Renal cortical epithelial cell (primary cell): ENCODE data around the gene GLCCI1. TPM values are rescaled to one million over a fixed set of nuclear protein-coding genes. Genes with fewer than 3 reads are reported as not detected.

Experiments
- DNase-seq: peaks from one replicate; pipeline ENCODE4 v3.0.0-alpha.2; 2011; ENCODE audit warnings: low read depth
- total RNA-seq: library from RNA; depleted of rRNA; stranded (reverse); fragments of >200 nt; gene quantifications from 2 replicates; pipeline ENCODE4 v1.2.3, GENCODE V29; 2014

GLCCI1 gene
- 2.8 and 22.3 TPM in 2 replicates for total RNA-seq

DNA sequence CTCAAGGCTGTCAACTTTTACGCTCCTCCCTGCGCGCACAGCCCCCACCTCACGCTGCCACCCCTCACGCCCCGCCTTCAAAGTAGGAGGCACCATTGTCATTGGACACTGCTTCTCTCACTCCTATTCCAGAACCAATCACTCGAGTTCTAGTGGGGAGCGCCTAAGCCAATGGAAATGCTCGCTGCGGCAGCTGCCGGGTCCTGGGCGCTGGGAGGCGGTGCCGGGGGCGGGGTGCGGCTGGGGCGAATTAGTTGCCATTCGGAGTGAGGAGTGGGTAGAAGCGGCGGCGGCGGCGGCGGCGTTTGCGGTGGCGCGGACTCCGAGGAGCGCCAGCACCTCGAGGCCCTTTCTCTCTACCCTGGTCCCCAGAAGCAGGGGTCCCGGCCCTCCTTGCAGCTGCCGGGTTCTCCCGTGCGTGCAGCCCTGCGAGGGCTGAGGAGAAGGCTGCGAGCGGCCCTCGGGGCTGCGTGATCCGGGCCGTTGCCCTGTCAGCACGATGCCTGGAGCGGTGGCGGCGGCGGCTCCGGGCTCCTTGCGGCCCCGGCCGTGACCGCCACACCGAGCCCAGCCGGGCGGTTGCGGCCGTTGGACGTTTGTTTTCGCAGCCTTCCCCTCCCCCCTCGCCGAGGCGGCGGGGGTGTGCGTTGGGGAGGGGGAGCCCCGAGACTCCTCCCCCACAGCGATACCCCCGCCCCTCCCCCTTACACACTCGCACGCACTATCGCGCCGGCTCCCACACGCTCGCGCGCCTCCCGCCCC lies at the start of gene GLCCI1:
GLCCI1 (plus strand) TSS at position 253 of the 762 bp plus-strand sequence. CDS start 555 bp downstream, outside the sequence.
- peak; percentile 93 for DNase-seq

DNA sequence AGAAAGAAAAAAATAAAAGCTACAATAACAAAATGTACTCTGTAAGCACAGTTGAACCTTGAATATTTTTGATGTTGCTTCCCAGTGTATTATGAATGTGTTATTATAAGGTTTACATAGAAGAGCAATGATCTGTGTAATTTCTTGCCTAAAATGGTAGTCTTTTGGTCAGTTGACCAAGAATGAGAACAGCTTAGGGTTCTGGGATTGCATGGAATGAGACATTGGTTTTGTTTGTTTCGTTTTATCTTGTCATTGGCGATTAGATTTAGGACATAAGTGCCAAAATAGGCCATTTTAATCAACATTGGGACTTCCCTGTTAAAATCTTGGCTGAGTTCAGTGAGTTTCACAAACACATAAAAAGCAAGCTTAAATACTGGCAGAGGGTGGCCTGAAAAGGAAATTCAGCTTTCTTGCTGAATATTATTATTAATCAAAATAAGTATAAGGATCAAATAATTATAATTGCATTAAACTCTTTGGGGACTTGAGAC lies 49.1 kb upstream of the GLCCI1 start:
- no peak for DNase-seq

DNA sequence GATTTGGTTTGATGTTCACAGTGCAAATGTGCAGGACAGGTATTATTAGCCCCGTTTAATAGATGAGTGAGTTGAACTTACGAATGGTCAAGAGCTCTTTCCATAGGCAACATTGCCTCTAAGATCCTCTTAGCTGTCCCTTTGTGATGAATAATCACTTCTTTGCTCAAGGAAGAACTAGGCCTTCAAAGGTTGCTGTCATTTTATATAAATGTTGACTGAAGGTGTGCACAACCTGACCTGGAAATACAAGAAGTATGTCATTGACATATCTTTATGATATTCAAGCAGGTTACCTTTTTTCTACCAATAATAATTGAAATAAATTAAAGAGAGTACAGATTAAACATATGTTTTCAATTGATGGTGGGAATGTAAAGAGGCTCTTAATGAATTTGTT lies 48.5 kb upstream of the GLCCI1 start:
- DNase-seq = no peak

DNA sequence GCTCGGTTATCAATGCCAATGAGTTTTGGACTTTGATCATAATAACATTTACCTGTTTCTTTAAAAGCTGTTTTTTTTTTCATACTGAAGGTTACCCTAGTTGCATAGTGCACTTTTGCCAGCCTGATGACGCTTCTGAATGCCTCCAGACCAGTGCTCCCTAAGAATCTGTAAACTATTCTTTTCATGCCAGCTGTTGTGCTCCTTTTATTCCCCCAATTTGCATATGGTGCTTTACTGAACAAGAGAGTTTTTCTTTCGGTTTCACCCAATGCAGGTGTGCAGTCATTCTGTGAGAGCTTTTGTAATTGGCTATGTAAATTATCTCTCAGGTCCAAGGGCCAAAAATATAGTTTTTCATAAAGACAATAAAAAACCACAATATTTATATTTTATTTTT lies 48.1 kb upstream of the GLCCI1 start:
- DNase-seq = peak; percentile 32

DNA sequence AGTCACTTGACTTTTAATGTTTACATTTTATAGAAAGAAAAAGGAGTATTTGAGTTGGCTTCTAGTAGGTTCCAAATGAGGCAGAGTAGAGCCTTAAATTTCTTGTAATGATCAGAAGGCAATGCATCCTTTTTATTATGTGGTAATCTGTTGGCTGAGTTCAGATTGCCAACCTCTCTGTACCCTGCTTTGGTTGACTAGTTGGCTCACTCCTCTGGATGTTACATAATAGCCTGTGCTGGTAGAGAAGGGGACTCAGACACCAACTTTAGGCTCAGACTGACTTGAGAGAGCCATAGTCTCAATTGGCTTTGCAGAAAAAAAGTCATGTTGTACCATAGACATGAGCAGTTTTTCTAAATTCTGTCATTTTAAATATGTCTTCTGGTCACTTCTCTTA lies 46.8 kb upstream of the GLCCI1 start:
- DNase-seq = peak; percentile 23

DNA sequence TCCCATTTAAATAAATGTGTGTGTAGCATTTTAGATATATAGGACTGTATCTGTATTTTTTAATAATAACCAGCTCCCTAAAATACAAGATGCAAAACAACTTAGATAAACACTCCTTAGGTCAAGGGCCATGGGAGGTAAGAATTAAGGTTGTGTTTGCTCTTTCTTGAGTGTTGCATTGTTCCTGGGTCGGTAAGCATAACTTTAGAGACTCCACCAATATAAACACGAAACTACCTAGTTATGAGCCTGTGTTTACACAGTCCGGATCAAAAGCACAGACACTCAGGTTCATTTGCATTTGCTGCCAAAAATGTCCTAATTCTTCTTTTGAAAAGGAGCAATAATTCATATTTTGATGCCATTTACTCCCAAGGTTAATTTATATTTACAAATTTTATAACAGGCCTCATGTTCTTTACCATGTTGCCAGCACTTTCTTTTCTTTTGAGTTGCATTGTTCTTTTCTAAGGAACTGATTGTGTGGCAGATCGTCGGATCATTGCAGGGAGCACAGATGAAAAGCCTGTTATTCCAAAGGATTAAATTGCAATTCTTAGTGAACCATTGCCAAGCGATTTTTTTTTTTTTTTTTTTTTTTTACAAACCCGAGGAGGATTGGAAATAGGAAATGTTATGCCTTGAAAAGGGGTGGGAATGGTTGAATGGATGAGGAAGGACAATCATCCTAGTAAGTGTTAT lies 45.8 kb upstream of the GLCCI1 start:
- no peak for DNase-seq

DNA sequence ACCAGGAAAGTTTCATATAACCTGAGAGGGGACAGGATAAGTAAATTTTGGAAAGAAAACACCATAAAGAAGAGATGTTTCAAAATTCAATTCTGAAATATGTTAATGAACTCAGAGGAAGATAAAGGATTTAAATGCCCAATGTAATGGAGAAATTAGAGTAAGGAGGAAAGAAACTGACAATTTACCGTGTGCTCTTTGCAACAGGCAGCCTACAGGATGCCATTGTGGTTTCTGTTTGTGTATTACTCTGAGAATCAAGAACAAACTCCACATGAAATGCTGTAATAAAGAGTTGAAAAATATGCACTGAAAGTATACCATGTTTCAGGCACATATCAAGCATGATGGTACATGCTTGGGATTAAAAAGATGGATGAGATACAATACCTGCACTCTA lies 44.8 kb upstream of the GLCCI1 start:
- DNase-seq = no peak

DNA sequence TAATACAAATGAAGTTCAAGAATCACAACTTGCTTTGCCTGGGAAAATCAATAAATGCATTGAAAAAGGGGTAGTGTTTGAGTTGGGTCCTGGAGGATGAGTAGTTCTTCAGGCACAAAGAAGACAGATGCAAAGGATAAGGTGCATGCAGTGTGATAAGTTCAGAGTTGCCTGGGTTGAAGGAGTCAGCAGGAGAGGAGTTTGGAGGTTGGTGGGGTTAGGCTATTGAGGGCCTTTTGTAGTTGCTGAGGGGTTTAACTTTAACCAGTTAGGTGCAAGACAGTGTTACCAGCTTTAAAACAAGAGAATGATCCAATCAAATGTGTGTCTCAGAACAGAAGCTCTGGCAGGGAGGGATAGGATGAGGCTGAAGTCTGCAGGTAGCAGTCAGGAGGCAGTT lies 44.3 kb upstream of the GLCCI1 start:
- DNase-seq = no peak

DNA sequence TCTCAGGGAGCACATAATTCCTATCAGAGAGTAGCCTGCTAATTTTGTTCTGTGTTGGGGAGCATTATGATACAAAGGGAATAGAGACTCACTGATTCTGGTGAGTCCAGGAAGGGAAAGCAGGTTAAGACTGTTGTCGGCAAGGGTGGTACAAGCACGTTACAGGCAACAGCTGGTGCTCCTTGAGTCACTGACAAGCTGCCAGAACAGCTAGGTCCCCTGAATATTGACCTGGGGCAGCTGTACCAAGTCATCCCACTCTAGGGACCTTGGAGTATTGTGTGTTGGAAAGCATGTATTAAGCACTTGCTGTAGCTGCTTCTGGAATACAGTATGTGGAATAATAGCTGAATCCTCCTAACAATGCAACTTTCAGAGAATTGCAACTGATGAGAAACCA lies 37.0 kb upstream of the GLCCI1 start:
- DNase-seq = no peak

DNA sequence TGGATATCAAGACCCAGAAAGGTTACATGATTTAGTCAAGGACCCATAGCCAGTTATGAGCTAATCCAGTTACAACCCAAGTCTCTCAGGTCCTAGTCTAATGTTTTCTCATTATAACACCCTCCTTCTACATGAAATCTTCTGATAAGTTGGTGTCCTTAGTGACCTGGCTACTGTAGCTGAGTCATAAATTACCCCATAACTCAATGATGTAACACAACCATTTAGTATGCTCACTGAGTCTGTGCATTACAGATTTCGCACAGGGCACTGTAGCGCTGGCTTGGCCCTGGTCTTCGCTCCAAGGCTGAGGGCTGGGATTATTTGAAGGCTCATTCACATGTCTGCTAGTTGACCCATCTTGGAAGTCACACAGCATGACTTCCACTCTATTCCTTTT lies 36.0 kb upstream of the GLCCI1 start:
- DNase-seq = no peak

DNA sequence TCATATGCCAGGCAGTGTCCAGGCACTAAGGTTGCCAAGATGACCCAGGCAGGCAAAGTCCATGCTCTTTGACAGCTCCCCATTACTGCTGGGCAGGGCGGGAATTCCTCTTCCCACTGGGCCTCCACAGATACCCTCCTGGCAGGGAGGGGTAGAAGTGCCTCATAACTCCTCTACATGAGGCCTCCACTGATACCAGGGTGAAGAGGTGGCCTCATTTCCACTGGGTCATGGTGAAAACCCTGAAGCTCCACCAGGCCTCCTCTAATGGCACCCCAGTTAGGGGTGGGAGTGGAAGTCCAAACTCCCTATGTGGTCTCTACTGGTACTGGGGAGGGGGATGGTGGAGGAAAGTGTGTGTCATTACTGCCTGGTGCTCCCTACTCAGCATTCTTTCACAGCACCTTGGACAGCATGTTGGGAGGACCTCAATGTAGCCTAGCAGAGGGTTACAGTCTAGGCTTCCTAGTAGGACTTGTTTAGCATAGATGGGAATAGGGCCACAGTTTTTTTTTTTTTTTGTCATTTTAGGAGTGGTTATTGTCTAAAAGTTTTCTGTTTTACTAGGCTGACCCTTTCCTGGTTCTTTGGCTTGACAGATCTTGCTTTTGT lies 34.6 kb upstream of the GLCCI1 start:
- DNase-seq = no peak

DNA sequence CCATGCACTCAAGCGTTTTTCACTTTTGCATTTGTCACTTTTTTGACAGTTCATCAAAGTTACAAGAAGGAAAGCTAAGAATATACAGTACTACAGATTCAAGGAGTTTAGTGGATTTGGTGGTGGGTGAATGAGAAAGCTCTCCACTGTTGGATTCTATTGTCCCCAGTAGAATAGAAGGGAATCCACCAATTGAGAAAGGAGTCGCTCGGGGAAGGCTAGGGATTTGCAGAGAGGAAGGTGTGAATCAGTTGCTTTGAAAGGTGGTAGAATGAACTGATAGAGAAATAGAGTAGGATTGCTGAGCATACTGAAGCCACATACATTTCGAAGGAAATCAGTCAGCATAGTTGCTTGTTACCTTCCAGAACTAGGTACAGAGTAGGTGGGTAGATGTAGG lies 33.7 kb upstream of the GLCCI1 start:
- no peak for DNase-seq

DNA sequence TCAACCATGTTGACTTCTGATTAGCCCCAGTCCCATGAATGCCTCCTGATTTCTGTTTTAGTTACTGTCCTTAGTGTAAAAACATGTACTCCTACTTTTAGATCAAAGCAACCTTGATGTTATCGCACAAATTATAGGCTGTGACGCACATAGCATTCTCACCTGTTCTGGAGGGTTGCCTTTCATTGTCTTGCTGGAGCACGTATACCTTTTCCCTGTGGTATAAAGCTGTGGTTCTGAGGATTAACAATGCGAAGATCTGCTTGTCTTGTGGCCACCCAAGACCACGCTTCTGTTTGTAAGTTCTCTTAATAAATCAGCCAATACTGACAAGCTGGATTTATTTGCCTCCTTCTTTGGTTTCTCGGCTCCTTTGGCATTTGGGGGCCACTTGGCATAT lies 30.1 kb upstream of the GLCCI1 start:
- DNase-seq = no peak

DNA sequence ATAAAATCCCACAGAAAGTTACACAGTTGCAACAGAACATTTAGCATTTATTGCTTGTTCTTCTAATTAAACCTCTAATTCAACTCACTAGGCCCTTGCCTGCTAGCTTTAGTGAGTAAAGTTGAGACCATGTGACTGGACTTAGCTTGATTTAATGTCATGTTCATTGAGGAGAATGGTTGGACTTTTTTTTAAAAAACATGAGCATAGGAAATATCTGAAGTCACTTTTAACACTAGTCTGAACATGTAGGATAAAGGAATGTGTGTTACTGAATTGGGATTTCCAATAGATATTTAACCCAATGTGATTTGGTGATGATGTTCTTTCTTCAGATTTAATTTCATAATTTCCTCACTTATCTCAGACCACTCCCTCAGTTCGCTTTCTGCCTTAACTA lies 24.6 kb upstream of the GLCCI1 start:
- DNase-seq = no peak

DNA sequence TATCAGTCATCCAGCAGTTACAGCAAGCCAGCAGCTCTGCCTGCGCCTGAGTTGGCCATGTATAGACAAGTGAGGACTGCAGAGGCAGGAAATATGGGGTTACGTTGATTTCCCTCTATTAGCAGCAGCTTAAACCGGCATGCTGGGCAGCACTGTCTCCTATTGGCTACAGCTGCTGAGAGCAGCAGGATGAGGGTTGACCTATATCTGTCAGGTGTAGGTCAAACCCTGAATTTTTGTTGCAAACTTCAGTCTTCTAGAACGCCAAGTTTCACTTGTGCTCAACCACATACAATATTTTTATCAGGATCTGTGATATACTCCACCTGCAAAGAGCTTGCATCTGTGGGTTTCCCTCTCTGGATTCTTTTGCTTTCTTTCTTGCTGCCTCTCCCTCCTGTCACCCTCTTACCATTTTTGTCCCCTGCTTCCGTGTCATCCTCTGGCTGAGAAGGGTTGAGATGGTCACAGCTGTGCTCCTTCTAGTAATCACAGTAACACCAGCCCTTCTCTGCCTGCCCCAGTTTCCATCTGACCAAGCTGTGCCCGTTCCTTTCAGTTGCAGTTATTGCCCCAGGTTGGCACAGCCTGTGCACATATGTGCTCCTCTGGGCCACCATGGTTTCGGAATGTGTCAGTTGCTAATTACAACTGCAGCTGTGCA lies 23.8 kb upstream of the GLCCI1 start:
- DNase-seq = no peak

DNA sequence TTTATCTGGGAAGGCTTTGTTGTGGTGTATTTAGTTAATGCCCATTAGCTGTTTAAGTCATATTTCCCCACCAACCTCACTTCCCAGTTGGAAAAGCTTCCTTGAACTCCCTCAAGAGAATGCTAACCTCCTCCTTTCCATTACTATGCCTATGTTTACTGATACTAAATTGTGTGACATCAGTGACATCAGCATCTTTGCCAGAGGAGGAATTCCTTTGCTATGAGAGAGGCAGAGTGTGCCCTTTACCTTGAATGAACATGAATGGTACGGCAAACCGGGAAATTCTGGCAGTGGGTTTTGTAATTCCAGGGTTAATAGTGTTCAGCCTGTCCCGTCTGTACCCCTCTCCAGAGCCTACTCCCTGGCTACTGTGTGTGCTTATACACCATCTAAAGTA lies 22.1 kb upstream of the GLCCI1 start:
- no peak for DNase-seq

DNA sequence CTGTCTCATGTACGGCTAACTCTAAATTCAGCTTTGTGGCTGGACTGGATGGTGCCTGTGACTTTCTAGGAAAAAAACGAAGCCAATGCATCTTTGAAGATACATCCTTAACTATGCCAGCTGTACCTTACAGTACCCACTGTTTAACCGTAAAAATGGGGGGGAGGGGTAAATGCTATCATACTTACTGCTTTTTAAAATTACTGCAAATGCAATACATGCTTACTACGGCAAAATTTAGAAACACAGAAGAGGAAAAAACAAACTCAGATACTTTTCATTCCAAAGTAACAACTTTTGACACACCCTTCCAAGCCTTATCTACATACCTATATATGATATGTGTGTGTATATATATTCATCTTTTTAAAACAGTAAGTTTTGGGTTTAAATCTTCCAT lies 20.4 kb upstream of the GLCCI1 start:
- no peak for DNase-seq

DNA sequence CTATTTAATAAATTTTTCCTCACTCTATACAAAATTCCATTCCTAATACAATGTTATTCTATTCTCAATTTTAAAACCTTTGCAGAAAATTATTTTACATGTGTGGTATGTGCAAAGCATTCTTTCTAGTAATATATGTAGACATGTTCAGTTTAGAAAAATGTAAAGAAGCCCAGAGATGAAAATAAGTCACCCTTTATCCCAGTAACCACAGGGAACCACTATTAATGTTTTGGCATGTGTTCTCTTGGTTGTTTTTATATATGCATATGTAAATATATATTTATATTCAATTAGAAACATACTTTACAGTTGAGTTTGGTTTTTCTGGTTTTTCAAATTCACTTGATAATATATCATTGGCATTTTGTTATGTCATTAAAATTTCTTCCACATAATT lies 14.8 kb upstream of the GLCCI1 start:
- no peak for DNase-seq

DNA sequence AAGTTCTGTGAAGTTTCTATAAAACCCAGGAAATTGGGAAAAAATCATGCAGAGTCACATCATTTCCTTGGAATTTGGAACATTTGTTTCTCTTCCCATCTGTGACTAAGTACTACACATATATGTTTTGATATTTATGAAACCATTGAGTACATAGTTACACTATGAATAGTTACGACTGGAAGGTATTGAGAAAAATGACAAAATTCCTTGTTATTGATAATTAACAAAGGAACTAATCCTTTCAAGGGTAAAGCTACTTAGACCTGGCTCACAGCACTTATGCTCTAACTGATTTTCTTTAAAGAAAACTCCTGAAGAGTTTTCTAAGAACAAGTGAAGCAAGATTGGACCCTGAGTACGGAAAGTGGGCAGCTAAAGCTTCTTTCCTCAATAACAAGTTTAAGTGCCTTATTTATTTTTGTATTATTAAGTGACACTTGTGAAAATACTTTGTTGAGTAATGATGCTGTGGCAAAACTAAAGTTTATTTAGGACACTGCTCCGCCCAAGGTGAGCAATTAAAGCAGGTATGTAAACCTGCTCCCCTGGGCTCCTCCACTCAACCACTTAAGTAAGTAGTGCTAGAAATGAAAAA lies 12.0 kb upstream of the GLCCI1 start:
- peak; percentile 30 for DNase-seq

DNA sequence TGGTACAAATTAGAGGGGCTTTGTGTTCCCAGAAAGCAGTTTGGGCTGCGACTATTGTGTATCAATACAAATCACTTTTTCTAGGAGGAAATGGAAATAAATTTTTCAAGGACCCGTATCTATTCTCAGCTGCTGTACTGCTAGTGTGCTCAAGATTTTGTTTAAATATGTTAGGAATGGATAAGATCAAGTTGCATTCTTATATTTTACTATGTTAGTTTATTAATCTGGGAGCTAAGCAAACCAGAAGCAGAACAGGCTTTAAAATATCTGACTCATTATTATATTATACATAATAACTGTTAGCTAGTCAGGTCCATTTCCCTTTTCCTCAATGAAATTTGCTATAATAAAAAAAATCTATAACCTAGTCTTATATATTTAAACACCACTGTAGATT lies 11.1 kb upstream of the GLCCI1 start:
- DNase-seq = no peak

DNA sequence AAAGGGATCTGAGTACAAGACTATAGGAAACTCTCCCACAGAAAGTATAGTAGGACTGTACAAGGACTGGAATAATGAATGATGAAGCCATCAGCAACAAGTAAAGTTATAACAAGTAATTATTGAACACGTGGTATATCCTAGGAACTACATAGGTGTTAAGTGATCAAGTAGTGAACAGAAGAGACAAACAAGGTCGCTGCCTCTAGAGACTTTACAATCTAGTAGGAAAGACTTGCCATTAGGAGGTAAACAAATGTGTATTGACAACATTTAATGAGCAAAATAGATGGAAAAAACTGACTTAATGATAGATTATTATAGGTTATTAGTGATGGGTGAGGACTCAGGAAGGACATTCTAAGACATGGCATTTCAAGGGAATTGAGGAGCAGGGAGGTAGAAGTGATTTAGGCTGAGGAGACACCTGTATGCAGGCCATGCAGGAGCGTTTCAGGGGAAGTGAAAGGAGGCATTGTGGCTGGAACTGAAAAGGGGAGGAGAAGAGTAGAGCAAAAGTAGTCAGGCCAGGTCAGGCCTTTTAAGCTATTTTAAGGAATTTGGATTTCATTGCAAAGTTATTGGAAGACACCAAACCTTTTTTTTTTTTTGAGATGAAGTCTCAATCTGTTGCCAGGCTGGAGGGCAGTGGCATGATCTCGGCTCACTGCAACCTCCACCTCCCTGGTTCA lies 8.5 kb upstream of the GLCCI1 start:
- DNase-seq = no peak
